HG03354 (cell line): Measurements from ENCODE around the gene CXCL6.

Experiments
- ATAC-seq: cut with Tn5 transposase; IDR thresholded peaks from one replicate; pipeline ENCODE4 v1.9.1; 2021; ENCODE audit warnings: mild to moderate bottlenecking; ENCODE audit not compliant: unreplicated experiment, poor library complexity, severe bottlenecking

CXCL6 gene

GRCh38 chr4:73841243-73841925 is 4.9 kb downstream of the CXCL6 start:
- ATAC-seq: no peak

- no peak for ATAC-seq
These were observed 6.2 kb downstream of the CXCL6 start for GRCh38 chr4:73842696-73843095.

GRCh38 chr4:73843369-73843768 is 6.9 kb downstream of the CXCL6 start:
- no peak for ATAC-seq

- ATAC-seq: no peak
These were observed 7.9 kb downstream of the CXCL6 start for GRCh38 chr4:73844345-73844744.

- no peak for ATAC-seq
These were observed 8.3 kb downstream of the CXCL6 start for GRCh38 chr4:73844806-73845205.

GRCh38 chr4:73847526-73848182 is 11.2 kb downstream of the CXCL6 start:
- ATAC-seq: no peak

- ATAC-seq: no peak
These were observed 11.8 kb downstream of the CXCL6 start for GRCh38 chr4:73848183-73848777.

GRCh38 chr4:73850261-73850970 is 13.9 kb downstream of the CXCL6 start:
- ATAC-seq: no peak

GRCh38 chr4:73851293-73851692 is 14.8 kb downstream of the CXCL6 start:
- no peak for ATAC-seq

- ATAC-seq: no peak
These were observed 16.3 kb downstream of the CXCL6 start for GRCh38 chr4:73852771-73853170.

GRCh38 chr4:73853246-73853704 is 16.8 kb downstream of the CXCL6 start, which contains the start of gene PF4V1:
Gene PF4V1 (plus strand): TSS chr4:73853296. CDS start chr4:73853363, 67 bp downstream.
- ATAC-seq: no peak

GRCh38 chr4:73853718-73854473 is 17.4 kb downstream of the CXCL6 start:
- no peak for ATAC-seq

- no peak for ATAC-seq
These were observed 18.9 kb downstream of the CXCL6 start for GRCh38 chr4:73855406-73855805.

- no peak for ATAC-seq
These were observed 20.0 kb downstream of the CXCL6 start for GRCh38 chr4:73856518-73856917.

GRCh38 chr4:73859614-73860088 is 23.2 kb downstream of the CXCL6 start:
- no peak for ATAC-seq

GRCh38 chr4:73860181-73860580 is 23.7 kb downstream of the CXCL6 start:
- ATAC-seq: no peak

GRCh38 chr4:73860917-73861316 is 24.4 kb downstream of the CXCL6 start:
- no peak for ATAC-seq

GRCh38 chr4:73862322-73862721 is 25.8 kb downstream of the CXCL6 start:
- ATAC-seq: no peak

- ATAC-seq: no peak
These were observed 27.9 kb downstream of the CXCL6 start for GRCh38 chr4:73864365-73864764.

- ATAC-seq: no peak
These were observed 28.5 kb downstream of the CXCL6 start for GRCh38 chr4:73864961-73865360.
